Parietal lobe (tissue), 2 donors: ENCODE data around the gene ZNF624. TPM values are rescaled to one million over a fixed set of nuclear protein-coding genes. Genes with fewer than 3 reads are reported as not detected.

Source experiments
- small RNA-seq: library from RNA; depleted of rRNA; stranded (forward); fragments of <200 nt; gene quantifications from one replicate; pipeline ENCODE3, GENCODE V24; 2014; ENCODE audit warnings: low replicate concordance
- total RNA-seq: library from RNA; depleted of rRNA; stranded (reverse); fragments of >200 nt; gene quantifications from one replicate; pipeline ENCODE4 v1.2.3, GENCODE V29; 2014

The ZNF624 gene
- 22.5 TPM for total RNA-seq

GRCh38 chr17:16653367-16654041, at the start of gene ZNF624:
Gene ZNF624, minus strand, starts transcription at chr17:16653850.

GRCh38 chr17:16689731-16690281, 36.2 kb upstream of the ZNF624 start, which contains the start of gene CCDC144A:
Gene CCDC144A, plus strand, starts transcription at chr17:16690241. Its CDS starts 160 bp downstream, at chr17:16690401.

Small RNA genes lying within 50 kb of the gene (small RNA-seq; reads per million reads assigned to genes)
- gene RNU6-405P, result not detected

Other genes starting within 250 kb of the ZNF624 start
- gene TRPV2, start 238.3 kb downstream of the ZNF624 start, total RNA-seq, result 1.3 TPM
- gene LRRC75A, start 161.7 kb downstream of the ZNF624 start, total RNA-seq, result 7.5 TPM
- gene ZNF287, start 84.6 kb downstream of the ZNF624 start, total RNA-seq, result 32.6 TPM
- gene CCDC144A, start 36.4 kb upstream of the ZNF624 start, total RNA-seq, result 84.8 TPM